Bronchial epithelial cell (primary cell): ENCODE data around the gene ACBD4. TPM values are rescaled to one million over a fixed set of nuclear protein-coding genes. Genes with fewer than 3 reads are reported as not detected.

Experiments used
- DNase-seq: peaks from one replicate; pipeline ENCODE4 v3.0.0-alpha.2; 2010; ENCODE audit warnings: low read depth
- FAIRE-seq: peaks from 2 replicates; lab custom pipeline; 2011; peaks lifted over from hg19 to GRCh38; lab: Jason Lieb, UNC
- H3K27me3 ChIP-seq: 2 replicates; pipeline ENCODE4 v1.5.1; 2011; ENCODE audit warnings: low read length; ENCODE audit not compliant: control insufficient read depth, insufficient read depth
- H3K36me3 ChIP-seq: 2 replicates; pipeline ENCODE4 v1.5.1; 2011; ENCODE audit warnings: low read length; ENCODE audit not compliant: control insufficient read depth, insufficient read depth
- H3K4me3 ChIP-seq: 2 replicates; pipeline ENCODE4 v1.5.1; 2011; ENCODE audit warnings: mild to moderate bottlenecking, low read depth, low read length, control low read depth
- total RNA-seq: library from RNA; depleted of rRNA; stranded (reverse); fragments of >200 nt; gene quantifications from 2 replicates; pipeline ENCODE4 v1.2.1, GENCODE V29; 2014
- TF ChIP-seq, protein P1 (sequence below): IDR thresholded peaks from 2 replicates; pipeline ENCODE4 v1.5.1; 2011; ENCODE audit warnings: mild to moderate bottlenecking, moderate library complexity, low read length, control low read depth, inconsistent platforms; ENCODE audit not compliant: insufficient read depth, severe bottlenecking

The ACBD4 gene
- total RNA-seq, 1 donor from 2014 or later: 6.1 TPM

DNA sequence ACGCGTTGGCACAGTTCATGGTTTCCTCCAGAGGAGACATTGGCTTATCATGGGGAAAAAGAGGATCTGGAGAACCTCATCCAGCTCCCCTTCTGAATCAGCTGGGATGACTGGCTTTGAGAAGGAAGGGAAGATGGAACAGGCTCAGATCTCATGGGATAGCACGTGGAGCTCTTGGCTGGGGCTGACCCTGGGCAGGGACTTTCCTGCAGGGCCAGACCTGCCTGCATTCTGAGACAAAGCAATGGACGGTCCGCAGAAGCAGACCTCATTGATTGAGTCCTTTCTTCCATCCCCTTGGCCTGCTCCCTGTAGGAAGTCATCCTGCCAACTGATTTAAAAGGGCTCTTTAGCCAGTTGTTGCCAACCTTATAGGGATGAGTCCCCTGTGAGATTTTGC is 29.4 kb upstream of the ACBD4 start:
- no peak overlapping the region for H3K4me3 ChIP-seq
- H3K27me3 ChIP-seq: no peaks in the 10 kb centered on the region
- no peak for DNase-seq
- TF ChIP-seq, protein P1, sequence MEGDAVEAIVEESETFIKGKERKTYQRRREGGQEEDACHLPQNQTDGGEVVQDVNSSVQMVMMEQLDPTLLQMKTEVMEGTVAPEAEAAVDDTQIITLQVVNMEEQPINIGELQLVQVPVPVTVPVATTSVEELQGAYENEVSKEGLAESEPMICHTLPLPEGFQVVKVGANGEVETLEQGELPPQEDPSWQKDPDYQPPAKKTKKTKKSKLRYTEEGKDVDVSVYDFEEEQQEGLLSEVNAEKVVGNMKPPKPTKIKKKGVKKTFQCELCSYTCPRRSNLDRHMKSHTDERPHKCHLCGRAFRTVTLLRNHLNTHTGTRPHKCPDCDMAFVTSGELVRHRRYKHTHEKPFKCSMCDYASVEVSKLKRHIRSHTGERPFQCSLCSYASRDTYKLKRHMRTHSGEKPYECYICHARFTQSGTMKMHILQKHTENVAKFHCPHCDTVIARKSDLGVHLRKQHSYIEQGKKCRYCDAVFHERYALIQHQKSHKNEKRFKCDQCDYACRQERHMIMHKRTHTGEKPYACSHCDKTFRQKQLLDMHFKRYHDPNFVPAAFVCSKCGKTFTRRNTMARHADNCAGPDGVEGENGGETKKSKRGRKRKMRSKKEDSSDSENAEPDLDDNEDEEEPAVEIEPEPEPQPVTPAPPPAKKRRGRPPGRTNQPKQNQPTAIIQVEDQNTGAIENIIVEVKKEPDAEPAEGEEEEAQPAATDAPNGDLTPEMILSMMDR: no peak
- peaks cover 50% of the 10 kb centered on the region for H3K36me3 ChIP-seq
- no peak for FAIRE-seq

DNA sequence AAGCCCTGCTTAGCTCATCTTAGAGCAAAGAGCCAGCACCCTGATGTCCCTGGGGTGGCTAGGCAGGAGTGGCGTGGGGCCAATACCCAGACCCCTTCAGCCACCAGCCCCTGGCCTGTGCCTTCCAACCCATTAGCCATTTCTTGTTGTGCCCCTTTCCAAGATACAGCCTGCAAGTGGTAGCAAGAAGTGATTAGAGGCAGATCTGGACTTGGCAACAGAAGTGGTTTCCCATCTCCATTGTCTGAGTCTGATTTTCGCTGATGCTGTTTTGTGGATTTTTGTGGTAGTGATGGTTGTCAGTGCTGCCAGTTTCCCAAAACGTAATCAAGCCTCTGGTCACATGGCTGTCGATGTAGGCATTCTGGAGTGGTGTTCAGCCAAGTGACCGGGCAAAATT is 28.9 kb upstream of the ACBD4 start:
- DNase-seq (no peak), FAIRE-seq (peak; percentile 32)
- Histone ChIP-seq H3K36me3 (peaks cover 49% of the 10 kb centered on the region), H3K4me3 (no peak overlapping the region), H3K27me3 (no peaks in the 10 kb centered on the region)
- TF ChIP-seq, protein P1: no peak

DNA sequence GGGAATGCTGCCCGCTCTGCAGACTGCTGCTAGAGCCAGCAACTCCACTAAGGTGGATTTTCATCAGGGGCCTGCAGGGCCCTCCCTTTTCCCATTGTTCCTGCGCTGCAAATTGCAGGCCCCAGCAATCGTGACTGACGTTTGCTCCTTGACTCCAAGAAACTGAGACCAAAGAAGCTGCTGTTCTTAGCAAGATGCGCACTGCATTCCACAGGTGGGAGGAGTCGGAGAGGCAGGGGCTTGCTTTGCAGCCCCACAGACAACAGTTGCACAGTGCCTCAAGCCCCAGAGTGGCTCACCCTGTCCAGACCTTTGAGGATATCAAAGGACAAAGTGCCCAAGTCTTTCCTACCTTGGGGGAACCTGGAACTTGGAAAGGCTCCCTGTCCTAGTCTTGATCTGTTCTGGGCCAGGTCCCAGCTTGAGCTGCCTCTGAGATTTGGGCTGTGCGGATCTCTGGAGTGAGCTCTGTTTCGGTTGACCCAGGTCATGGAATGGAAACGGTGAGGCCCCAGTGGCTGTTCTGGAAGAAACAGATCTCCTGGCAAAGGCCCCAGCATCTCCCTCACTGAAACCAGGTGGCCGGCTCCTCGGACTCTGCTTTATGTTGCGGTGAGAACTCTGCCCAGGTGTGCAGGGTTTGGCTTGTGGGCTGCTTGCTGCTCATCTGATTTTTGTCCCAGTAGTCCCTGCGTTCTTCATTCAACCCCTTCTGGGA is 28.0 kb upstream of the ACBD4 start:
- H3K36me3 ChIP-seq: peaks cover 46% of the 10 kb centered on the region
- no peak for DNase-seq
- no peak overlapping the region for H3K4me3 ChIP-seq
- TF ChIP-seq, protein P1: no peak
- H3K27me3 ChIP-seq: no peaks in the 10 kb centered on the region
- no peak for FAIRE-seq

DNA sequence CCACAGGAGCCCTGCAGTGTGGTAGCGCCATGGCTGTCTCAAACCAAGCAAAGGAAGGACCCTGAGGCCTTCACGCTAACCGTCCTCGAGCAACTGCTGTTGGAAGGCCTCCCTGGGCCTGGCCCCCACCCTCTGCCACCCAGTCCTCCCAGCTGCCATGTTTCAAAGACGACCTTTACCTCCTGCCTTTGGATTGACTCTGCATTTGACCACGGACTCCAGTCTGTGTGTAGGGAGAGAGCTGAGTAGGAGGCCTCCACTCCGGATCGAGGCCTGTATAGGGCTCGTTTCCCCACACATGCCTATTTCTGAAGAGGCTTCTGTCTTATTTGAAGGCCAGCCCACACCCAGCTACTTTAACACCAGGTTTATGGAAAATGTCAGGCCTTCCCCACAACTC is 27.4 kb upstream of the ACBD4 start:
- TF ChIP-seq, protein P1: no peak
- DNase-seq (no peak), FAIRE-seq (no peak)
- Histone ChIP-seq H3K4me3 (no peak overlapping the region), H3K36me3 (peaks cover 45% of the 10 kb centered on the region), H3K27me3 (no peaks in the 10 kb centered on the region)

DNA sequence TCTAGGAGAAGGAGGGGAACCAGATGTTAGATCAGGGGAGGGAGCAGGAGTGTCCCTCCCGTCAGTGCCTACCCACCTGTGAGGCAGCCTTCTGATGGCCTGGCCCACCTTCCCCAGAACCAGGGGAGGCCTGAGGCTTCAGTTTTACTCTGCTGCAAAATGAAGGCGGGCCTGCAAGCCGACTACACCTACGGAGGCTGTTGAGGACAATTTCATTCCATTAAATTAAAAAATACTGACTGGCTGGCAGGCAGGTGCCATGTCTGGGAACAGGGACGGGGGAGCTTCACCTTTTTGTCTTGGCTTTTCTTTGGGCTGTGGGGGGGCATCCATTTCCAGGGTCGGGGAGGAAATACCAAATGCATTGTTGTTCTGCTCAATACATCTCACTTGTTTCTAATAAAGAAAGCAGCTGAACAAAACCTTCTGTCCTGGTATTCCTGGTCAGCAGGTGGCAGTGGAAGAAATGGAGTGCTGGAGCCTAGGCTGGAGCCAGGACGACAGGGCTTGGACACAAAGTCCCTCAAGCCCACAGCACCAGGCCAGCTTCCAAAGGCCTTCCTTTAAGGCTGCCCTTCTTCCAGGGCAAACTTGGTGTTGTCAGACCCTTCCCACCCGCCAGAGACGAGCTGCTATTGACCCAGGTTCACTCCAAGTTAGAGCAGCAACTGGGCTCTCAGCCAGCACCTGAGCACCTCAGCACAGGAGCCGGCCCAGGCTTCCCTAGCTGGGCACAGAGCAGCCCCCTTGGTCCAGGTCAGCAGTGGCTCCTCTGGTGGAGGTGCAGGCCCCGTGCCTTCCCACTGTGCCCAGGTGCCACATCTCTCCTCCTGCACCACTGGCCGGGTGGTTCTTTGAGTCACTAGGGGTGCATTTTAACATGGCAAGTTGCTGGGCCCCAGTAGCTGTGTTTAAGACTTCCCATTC is 26.6 kb upstream of the ACBD4 start:
- FAIRE-seq: no peak
- DNase-seq: no peak
- peaks cover 40% of the 10 kb centered on the region for H3K36me3 ChIP-seq

More for the DNA sequence above, 26.6 kb upstream of the ACBD4 start:
- H3K4me3 ChIP-seq: no peak overlapping the region
- no peaks in the 10 kb centered on the region for H3K27me3 ChIP-seq
- TF ChIP-seq, protein P1: peak; percentile 23
